Right atrium auricular region (tissue), 2 donors: ENCODE data around the gene MTSS2. TPM values are rescaled to one million over a fixed set of nuclear protein-coding genes. Genes with fewer than 3 reads are reported as not detected.
A peak's percentile ranks its signal among the peaks of the same experiment; 100 is the strongest.

Source experiments
- DNase-seq: peaks from one replicate; pipeline ENCODE4 v3.0.0-alpha.2; 2019; ENCODE audit warnings: low spot score
- H3K27ac ChIP-seq, 2 donors: fragments of 200-600 bp; sonication (generic); 1 replicate in 1 of 2; 2 replicates in 1 of 2; pipeline ENCODE4 v1.5.1; 2016 to 2019
- H3K27me3 ChIP-seq, 2 donors: fragments of 200-600 bp; sonication (generic); one replicate each; pipeline versions ENCODE4 v1.5.1 to v1.6.0; 2017 to 2019
- H3K36me3 ChIP-seq: fragments of 200-600 bp; sonication (generic); one replicate; pipeline ENCODE4 v1.5.1; 2016
- H3K4me1 ChIP-seq, 2 donors: fragments of 200-600 bp; sonication (generic); one replicate each; pipeline versions ENCODE4 v1.5.1 to v1.6.0; 2017 to 2019
- H3K4me3 ChIP-seq, 2 donors: fragments of 200-600 bp; sonication (generic); 1 replicate in 1 of 2; 2 replicates in 1 of 2; pipeline ENCODE4 v1.5.1; 2017 to 2019; ENCODE audit warnings: mild to moderate bottlenecking in 1 of 2, moderate library complexity in 1 of 2
- H3K9me3 ChIP-seq, 2 donors: fragments of 200-600 bp; sonication (generic); one replicate each; pipeline ENCODE4 v1.5.1; 2019
- CTCF ChIP-seq, 2 donors: fragments of 200-600 bp; sonication (generic); IDR thresholded peaks; one replicate each; pipeline ENCODE4 v1.5.1; 2019; ENCODE audit warnings: antibody characterized with exemption in 2 of 2
- total RNA-seq, 2 donors: library from RNA; depleted of rRNA; stranded (reverse); fragments of >200 nt; gene quantifications; one replicate each; pipeline ENCODE4 v1.1.0, GENCODE V29; 2016

Gene MTSS2
- total RNA-seq, 2 donors from 2014 or later: 35.3 to 44.7 TPM

GRCh38 chr16:70725024-70725911, 39.4 kb upstream of the MTSS2 start:
- no peak overlapping the region for H3K4me3 ChIP-seq
- peak overlapping the region; percentile 88 to 93 for H3K27ac ChIP-seq
- H3K36me3 ChIP-seq: no peaks in the 10 kb centered on the region
- DNase-seq: peak; percentile 85
- H3K4me1 ChIP-seq: peaks cover 0 to 34% of the 10 kb centered on the region in 2 donors
- H3K9me3 ChIP-seq: no peaks in the 10 kb centered on the region
- no peak for TF ChIP-seq CTCF (IDR thresholded peaks at IDR 0.05)
- H3K27me3 ChIP-seq: no peaks in the 10 kb centered on the region

- Histone ChIP-seq H3K4me1 (peaks cover 0 to 33% of the 10 kb centered on the region in 2 donors), H3K9me3 (no peaks in the 10 kb centered on the region), H3K27ac (peak overlapping the region; percentile 88 to 93), H3K36me3 (no peaks in the 10 kb centered on the region), H3K4me3 (no peak overlapping the region), H3K27me3 (no peaks in the 10 kb centered on the region)
- DNase-seq: no peak
- TF ChIP-seq CTCF (IDR thresholded peaks at IDR 0.05): no peak
These were observed 38.5 kb upstream of the MTSS2 start for GRCh38 chr16:70724146-70725023.

- Histone ChIP-seq H3K27me3 (no peaks in the 10 kb centered on the region), H3K36me3 (no peaks in the 10 kb centered on the region), H3K4me3 (no peak overlapping the region), H3K27ac (no peak overlapping the region), H3K9me3 (no peaks in the 10 kb centered on the region), H3K4me1 (peaks cover 0 to 33% of the 10 kb centered on the region in 2 donors)
- DNase-seq: no peak
- TF ChIP-seq CTCF (IDR thresholded peaks at IDR 0.05): no peak
These were observed 37.9 kb upstream of the MTSS2 start for GRCh38 chr16:70723740-70724145.

- Histone ChIP-seq H3K4me1 (peaks cover 0 to 21% of the 10 kb centered on the region in 2 donors), H3K27ac (no peak overlapping the region), H3K27me3 (no peaks in the 10 kb centered on the region), H3K9me3 (no peaks in the 10 kb centered on the region), H3K4me3 (no peak overlapping the region), H3K36me3 (no peaks in the 10 kb centered on the region)
- DNase-seq: no peak
- TF ChIP-seq CTCF (IDR thresholded peaks at IDR 0.05): no peak
These were observed 35.5 kb upstream of the MTSS2 start for GRCh38 chr16:70721202-70721963.

- TF ChIP-seq CTCF (IDR thresholded peaks at IDR 0.05): no peak
- DNase-seq: no peak
- H3K9me3 ChIP-seq: no peaks in the 10 kb centered on the region
These were observed 34.8 kb upstream of the MTSS2 start for GRCh38 chr16:70720425-70721201.

More at GRCh38 chr16:70720425-70721201, 34.8 kb upstream of the MTSS2 start:
- Histone ChIP-seq H3K36me3 (no peaks in the 10 kb centered on the region), H3K27me3 (no peaks in the 10 kb centered on the region), H3K4me1 (peaks cover 0 to 21% of the 10 kb centered on the region in 2 donors), H3K4me3 (no peak overlapping the region), H3K27ac (no peak overlapping the region)
